MCF 10A (cell line): ENCODE results near the gene PDE4DIP. TPM values are rescaled to one million over a fixed set of nuclear protein-coding genes. Genes with fewer than 3 reads are reported as not detected.
"Not testable (repeated sequence)": the region's sequence is repeated elsewhere in the genome, so short reads cannot be mapped to it uniquely, and the experiment has no call there.

Source experiments
- BruUV-seq: library from RNA; stranded (reverse); fragments of 400-500 nt; replicated peaks from 2 replicates; lab custom pipeline; 2021; lab: Mats Ljungman, UMichigan
- CTCF ChIA-PET: fragments of 300-600 bp; sonication (Branson Sonifier 250); formaldehyde crosslinking; extraction: SDS; loops from one replicate; lab custom pipeline; 2021; ENCODE audit warnings: antibody characterized with exemption, inconsistent platforms; lab: Yijun Ruan, JAX
- POLR2A ChIA-PET: fragments of 300-600, 350-650 bp; sonication (Branson Sonifier 250); formaldehyde crosslinking; extraction: SDS; loops from one replicate; lab custom pipeline; 2020; ENCODE audit warnings: antibody characterized with exemption, inconsistent platforms; lab: Yijun Ruan, JAX
- DNase-seq: peaks from one replicate; pipeline ENCODE4 v3.0.0-alpha.2; 2018; ENCODE audit not compliant: unreplicated experiment
- H3K27ac Mint-ChIP-seq: one replicate; pipeline ENCODE4 v1.8.0; 2022; ENCODE audit warnings: mild to moderate bottlenecking, low read depth, mixed read lengths; ENCODE audit not compliant: unreplicated experiment
- H3K27me3 Mint-ChIP-seq: one replicate; pipeline ENCODE4 v1.8.0; 2022; ENCODE audit warnings: mixed read lengths; ENCODE audit not compliant: insufficient read depth, unreplicated experiment
- H3K36me3 Mint-ChIP-seq: one replicate; pipeline ENCODE4 v1.8.0; 2022; ENCODE audit warnings: mild to moderate bottlenecking, moderate library complexity, mixed read lengths; ENCODE audit not compliant: insufficient read depth, unreplicated experiment
- H3K4me1 Mint-ChIP-seq: one replicate; pipeline ENCODE4 v1.8.0; 2022; ENCODE audit warnings: mixed read lengths; ENCODE audit not compliant: insufficient read depth, unreplicated experiment
- H3K4me3 Mint-ChIP-seq: one replicate; pipeline ENCODE4 v1.8.0; 2022; ENCODE audit warnings: mild to moderate bottlenecking, moderate library complexity, mixed read lengths; ENCODE audit not compliant: unreplicated experiment
- H3K9me3 Mint-ChIP-seq: one replicate; pipeline ENCODE4 v1.8.0; 2022; ENCODE audit warnings: mixed read lengths; ENCODE audit not compliant: unreplicated experiment
- intact Hi-C: fragments of 100-400 bp; cut with micrococcal nuclease; formaldehyde crosslinking; loops from 2 replicates; pipeline ENCODE4 v1.14.1; 2022
- total RNA-seq: library from RNA; stranded (reverse); gene quantifications from 2 replicates; pipeline ENCODE4 v1.2.3, GENCODE V29; 2022

The PDE4DIP gene
- total RNA-seq, 1 experiment from 2014 or later = 79.6 TPM

DNA sequence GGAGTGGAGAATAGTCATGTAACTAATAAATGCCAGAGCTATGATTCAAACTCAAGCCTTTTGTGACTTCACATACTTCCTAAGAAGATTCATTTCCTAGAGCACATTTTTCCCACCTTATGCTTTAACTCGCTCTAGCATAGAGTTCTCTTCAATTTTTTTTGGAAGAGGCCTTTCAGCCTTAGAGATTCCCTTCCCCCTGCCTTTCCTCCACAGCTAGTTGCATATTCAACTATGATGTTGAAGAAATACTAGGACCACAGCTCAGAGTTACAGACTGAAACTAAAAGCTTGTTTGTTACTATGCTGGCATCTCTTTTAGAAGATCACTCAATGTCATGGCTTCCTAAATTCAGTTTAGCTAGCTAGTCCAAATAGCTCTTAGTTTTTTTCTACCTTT lies 131.2 kb downstream of the PDE4DIP start:
- not testable (repeated sequence) for DNase-seq, H3K27me3 Mint-ChIP-seq, H3K4me3 Mint-ChIP-seq

DNA sequence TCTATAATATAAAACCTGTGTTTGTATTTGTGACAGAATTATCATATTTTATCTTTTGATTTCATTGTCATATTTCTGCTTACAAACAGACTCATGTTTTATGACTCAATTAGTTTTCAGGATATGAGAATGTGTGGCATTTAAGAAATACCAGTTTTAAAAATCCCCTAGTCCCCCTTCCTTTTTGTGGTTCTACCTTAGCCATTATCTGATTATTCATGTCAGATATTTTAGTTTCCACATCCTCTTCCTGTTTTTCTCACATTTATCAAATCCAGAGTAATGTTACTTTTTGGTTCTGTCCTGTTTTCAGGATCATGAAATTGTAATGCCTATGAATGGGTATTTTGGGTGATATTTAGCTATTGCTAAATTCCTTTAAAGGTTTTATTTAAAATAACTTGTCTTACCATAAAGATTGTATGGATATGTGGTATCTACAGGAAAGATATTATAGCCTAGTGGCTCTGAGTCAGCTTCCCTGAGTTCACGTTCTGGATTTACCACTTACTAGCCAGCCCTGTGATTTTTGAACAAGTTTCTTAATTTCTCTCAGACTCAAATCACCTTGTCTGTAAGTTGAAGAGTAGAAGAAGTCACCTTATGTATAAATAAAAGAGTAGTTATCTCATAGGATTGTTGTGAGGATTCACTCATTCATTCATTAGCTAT lies 131.8 kb downstream of the PDE4DIP start:
- peaks cover 57% of the 10 kb centered on the region for H3K36me3 Mint-ChIP-seq
- POLR2A ChIA-PET, H3K9me3 Mint-ChIP-seq, DNase-seq, CTCF ChIA-PET, H3K27me3 Mint-ChIP-seq, H3K4me3 Mint-ChIP-seq, intact Hi-C loops: not testable (repeated sequence)
- TSS peak; percentile 81 for BruUV-seq
- peak overlapping the region; percentile 87 for H3K27ac Mint-ChIP-seq
- H3K4me1 Mint-ChIP-seq = peaks cover 11% of the 10 kb centered on the region

More for the DNA sequence above, 131.2 kb downstream of the PDE4DIP start:
- intact Hi-C loops, CTCF ChIA-PET, H3K9me3 Mint-ChIP-seq, BruUV-seq, POLR2A ChIA-PET: not testable (repeated sequence)
- Mint-ChIP-seq H3K36me3 (peaks cover 57% of the 10 kb centered on the region), H3K27ac (peak overlapping the region; percentile 87), H3K4me1 (peaks cover 11% of the 10 kb centered on the region)

DNA sequence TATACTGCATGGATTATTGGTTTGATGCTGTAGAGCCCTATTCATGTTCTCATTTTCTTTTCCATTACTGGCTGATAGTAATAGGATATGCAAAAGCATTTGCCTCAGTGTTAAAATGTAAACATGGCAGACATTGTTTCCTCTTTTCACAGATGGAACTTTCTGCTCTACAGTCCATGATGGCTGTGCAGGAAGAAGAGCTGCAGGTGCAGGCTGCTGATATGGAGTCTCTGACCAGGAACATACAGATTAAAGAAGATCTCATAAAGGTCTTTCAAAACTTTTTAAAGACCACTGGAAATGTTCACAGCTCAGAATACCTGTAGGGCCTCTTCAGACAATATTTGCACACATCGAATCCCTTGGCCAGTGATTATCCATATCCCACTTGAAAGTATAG lies 133.6 kb downstream of the PDE4DIP start:
- H3K4me3 Mint-ChIP-seq, H3K9me3 Mint-ChIP-seq, H3K27ac Mint-ChIP-seq, H3K27me3 Mint-ChIP-seq, BruUV-seq, intact Hi-C loops, POLR2A ChIA-PET, CTCF ChIA-PET, DNase-seq: not testable (repeated sequence)
- peaks cover 11% of the 10 kb centered on the region for H3K4me1 Mint-ChIP-seq
- H3K36me3 Mint-ChIP-seq = peaks cover 70% of the 10 kb centered on the region

DNA sequence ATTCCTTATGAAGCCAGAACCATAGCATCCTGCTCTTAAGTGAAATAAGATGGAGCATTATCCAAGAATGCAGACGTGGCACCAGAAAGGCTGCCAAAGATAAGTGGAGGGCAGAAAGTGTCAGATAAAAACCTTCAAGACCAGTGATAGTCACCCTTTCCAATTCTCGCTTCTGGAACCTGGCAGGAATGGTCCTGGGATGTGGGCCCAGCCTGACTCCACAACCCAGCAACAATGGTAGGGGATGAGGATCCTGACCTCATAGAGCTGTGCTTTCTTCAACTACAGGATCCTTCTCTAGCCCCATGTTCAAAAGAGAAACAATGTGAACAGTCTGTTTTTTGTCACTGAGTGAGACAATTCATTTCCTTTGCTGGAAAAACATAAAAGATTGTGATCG lies 145.2 kb downstream of the PDE4DIP start:
- intact Hi-C loops, H3K9me3 Mint-ChIP-seq, H3K4me3 Mint-ChIP-seq, H3K36me3 Mint-ChIP-seq, H3K27ac Mint-ChIP-seq, H3K4me1 Mint-ChIP-seq, H3K27me3 Mint-ChIP-seq, CTCF ChIA-PET, BruUV-seq, DNase-seq, POLR2A ChIA-PET: not testable (repeated sequence)

DNA sequence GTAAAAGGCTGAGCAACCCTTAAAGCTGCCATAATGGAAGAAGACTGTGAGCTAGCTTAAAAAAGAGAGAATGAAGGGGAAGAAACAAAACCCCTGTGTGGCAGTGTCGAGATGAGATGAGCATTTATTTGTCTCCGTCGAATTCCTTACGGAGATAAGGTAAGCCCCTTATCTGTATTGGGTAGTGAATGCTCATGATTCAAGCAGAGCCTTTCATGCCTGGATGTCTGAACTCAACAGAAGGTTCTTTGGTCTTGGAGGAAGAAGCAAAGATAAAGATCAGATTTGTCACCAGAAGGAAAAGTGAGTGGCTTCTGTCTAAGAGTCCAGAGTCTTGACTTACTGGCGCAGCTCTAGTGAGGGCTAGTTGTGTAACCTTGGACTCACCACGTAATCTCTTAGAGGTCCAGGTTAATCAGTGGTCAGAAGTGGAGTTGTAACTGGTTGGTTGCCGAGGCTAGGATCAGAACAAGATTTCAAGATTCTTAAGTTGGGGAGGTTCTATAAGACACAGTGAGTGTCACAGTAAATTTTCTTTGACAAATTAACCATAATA lies 146.1 kb downstream of the PDE4DIP start:
- intact Hi-C loops, CTCF ChIA-PET, BruUV-seq, H3K4me1 Mint-ChIP-seq, H3K27ac Mint-ChIP-seq, POLR2A ChIA-PET, H3K36me3 Mint-ChIP-seq, H3K4me3 Mint-ChIP-seq, H3K9me3 Mint-ChIP-seq, H3K27me3 Mint-ChIP-seq, DNase-seq: not testable (repeated sequence)

DNA sequence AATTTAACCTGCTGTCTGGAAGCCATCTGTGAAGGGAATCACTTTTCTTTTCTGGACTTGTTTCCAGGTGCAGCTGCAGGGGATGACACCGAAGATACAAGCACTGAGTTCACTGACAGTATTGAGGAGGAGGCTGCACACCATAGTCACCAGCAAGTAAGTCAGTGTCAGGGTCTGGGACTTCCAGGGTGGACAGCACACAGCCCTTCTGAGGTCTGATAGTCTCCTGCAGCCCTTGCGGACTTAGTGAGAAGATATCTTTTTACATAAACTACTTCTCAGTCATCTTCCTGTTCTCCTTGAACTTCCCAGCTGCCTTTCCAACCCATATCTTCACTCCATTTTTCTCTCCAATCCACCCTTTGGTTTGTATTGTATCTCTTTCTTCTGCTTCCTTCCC lies 147.6 kb downstream of the PDE4DIP start:
- H3K9me3 Mint-ChIP-seq, BruUV-seq, intact Hi-C loops, POLR2A ChIA-PET, H3K27me3 Mint-ChIP-seq, H3K4me1 Mint-ChIP-seq, H3K36me3 Mint-ChIP-seq, H3K4me3 Mint-ChIP-seq, CTCF ChIA-PET, DNase-seq, H3K27ac Mint-ChIP-seq: not testable (repeated sequence)

DNA sequence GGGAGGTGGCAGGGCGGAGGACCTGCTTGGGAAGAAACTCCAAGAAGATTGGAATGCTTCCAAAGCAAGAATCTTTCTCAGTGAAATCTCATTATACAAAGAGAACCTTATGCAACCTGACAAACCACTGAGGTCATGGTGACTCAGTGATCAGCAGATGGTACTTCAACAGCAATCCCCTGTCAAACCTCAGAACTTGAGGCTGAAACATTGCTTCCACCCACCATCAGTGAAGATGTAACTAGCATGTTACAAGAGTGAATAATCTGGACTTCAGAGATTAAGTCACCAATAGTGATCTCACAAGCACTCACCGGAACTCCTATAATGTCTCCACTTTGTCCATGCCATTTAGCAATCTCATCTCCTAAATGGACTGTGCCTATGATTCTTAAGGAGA lies 148.1 kb downstream of the PDE4DIP start:
- DNase-seq, H3K27me3 Mint-ChIP-seq, H3K4me3 Mint-ChIP-seq, H3K36me3 Mint-ChIP-seq, POLR2A ChIA-PET, H3K4me1 Mint-ChIP-seq, H3K9me3 Mint-ChIP-seq, H3K27ac Mint-ChIP-seq, intact Hi-C loops, CTCF ChIA-PET: not testable (repeated sequence)
- BruUV-seq = TSS peak; percentile 56

DNA sequence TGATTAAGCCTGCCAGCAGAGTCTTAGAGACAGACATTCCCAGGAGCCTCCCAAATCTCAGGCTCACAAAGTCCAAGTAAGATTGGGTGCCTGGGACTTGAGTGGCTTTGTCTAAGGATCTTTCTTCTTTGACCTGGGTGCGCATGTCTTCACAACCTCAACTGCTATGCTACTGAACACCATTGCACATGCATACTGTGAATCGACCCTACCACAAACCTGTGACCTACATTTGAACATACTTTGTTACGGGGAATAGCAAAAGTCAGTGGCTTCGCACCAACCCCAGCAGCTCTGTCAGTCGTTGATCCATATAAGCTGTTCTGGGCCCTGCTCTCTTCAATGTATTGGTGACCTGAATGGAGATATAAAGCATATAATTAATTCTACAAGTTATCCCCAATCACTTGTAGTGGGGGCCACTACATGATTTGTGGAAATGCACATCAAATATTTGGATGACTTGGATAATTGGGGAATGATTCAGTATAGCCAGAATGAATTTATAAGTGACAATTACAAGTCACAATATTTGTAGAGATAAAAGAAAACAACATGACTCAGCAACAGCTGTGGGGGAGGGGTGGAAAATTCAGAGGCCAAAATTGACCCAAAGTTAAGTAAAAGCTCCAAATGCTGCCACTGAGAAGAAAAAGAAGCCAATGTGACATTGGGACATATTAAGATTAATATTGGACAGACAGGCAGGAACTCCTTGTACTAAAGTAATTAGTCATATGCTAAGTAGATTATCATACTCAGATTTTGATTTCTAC lies 152.4 kb downstream of the PDE4DIP start:
- H3K4me3 Mint-ChIP-seq, BruUV-seq, DNase-seq, H3K27ac Mint-ChIP-seq, CTCF ChIA-PET, H3K36me3 Mint-ChIP-seq, POLR2A ChIA-PET, H3K27me3 Mint-ChIP-seq, H3K9me3 Mint-ChIP-seq, H3K4me1 Mint-ChIP-seq, intact Hi-C loops: not testable (repeated sequence)

DNA sequence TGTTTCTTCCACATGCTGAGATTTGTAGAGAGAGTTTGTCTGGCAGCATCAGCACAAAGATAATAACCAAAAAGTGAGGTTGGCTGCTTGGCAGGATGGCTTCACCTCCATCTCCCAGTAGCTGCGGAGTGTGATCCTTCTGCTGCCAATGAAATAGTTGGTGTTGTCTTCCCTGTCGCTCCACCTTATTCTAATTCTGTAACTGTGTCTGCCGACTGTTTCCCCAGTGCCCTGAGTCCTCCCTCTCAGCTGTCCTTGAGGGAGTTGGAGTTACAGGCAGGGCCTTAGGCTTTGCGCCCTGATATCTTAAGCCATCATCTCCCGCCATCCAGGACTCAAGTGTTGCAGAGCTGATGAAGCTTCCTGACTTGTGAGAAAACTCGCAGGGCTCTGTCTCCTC lies 153.2 kb downstream of the PDE4DIP start:
- H3K27ac Mint-ChIP-seq, H3K9me3 Mint-ChIP-seq, DNase-seq, POLR2A ChIA-PET, BruUV-seq, CTCF ChIA-PET, H3K36me3 Mint-ChIP-seq, H3K27me3 Mint-ChIP-seq, H3K4me1 Mint-ChIP-seq, intact Hi-C loops, H3K4me3 Mint-ChIP-seq: not testable (repeated sequence)
